PC-9 (cell line): ENCODE data around the gene ZDHHC7.

Experiments used
- CTCF ChIP-seq: fragments of 200-600 bp; sonication (generic); conservative IDR thresholded peaks from 2 replicates; pipeline ENCODE4 v1.6.1; 2017; ENCODE audit warnings: mixed run types, antibody characterized with exemption, mild to moderate bottlenecking, moderate library complexity
- EZH2 ChIP-seq: fragments of 200-600 bp; sonication (generic); IDR thresholded peaks from 2 replicates; pipeline ENCODE4 v1.8.0; 2017; ENCODE audit warnings: antibody characterized with exemption, low read depth

DNA sequence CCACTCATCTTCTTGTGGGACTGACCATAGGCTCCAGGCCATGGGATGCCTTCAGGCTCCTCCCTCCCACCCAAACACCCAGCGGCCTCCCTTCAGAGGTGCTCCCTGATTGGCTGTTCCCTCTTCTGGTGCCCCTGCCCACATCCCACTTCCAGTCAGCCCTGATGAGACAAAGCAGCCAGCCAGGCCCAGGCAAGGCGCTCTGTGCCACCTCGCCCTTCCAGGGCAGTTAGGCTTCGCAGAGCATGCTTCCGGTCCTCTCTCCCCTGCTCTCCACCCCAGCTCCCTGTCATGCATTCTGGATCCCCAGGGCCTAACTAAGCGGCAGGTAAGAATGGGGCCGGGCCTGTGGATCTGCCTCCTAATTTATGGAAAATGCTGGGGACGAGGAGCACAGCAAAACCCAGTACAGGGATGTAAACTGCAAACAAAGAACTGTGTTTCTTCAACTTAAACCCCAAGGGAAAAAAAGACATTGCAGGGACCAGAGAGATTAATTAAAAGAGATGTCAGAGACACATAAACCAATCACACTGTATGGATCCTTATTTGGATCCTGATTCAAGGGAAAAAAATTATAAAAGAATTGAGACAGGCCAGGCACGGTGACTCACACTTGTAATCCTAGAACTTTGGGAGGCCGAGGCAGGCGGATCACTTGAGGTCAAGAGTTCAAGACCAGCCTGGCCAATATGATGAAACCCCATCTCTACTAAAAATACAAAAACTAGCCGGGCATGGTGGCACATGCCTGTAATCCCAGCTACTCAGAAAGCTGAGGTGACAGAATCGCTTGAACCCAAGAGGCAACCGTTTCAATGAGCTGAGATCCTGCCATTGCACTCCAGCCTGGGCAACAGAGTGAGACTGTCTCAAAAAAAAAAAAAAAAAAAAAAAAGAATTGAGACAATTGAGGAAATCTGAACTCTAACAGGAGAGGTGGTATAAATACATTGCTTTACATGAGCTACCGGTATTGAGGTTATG lies 26.0 kb downstream of the ZDHHC7 start:
- TF ChIP-seq CTCF (no peak), EZH2 (no peak)
